Effector CD8-positive, alpha-beta T cell (primary cell): ENCODE data around the gene TNFSF10.
"Not testable (repeated sequence)": the region's sequence is repeated elsewhere in the genome, so short reads cannot be mapped to it uniquely, and the experiment has no call there.

Experiments
- DNase-seq: peaks from one replicate; lab custom pipeline; 2025; lab: John Stamatoyannopoulos, UW
- total RNA-seq, 4 experiments: gene quantifications; one replicate each; lab custom pipeline; 2026; lab: John Stamatoyannopoulos, UW

The TNFSF10 gene
- total RNA-seq = 47.9 to 92.9 (median 76.7) reads per million in 4 experiments

DNA sequence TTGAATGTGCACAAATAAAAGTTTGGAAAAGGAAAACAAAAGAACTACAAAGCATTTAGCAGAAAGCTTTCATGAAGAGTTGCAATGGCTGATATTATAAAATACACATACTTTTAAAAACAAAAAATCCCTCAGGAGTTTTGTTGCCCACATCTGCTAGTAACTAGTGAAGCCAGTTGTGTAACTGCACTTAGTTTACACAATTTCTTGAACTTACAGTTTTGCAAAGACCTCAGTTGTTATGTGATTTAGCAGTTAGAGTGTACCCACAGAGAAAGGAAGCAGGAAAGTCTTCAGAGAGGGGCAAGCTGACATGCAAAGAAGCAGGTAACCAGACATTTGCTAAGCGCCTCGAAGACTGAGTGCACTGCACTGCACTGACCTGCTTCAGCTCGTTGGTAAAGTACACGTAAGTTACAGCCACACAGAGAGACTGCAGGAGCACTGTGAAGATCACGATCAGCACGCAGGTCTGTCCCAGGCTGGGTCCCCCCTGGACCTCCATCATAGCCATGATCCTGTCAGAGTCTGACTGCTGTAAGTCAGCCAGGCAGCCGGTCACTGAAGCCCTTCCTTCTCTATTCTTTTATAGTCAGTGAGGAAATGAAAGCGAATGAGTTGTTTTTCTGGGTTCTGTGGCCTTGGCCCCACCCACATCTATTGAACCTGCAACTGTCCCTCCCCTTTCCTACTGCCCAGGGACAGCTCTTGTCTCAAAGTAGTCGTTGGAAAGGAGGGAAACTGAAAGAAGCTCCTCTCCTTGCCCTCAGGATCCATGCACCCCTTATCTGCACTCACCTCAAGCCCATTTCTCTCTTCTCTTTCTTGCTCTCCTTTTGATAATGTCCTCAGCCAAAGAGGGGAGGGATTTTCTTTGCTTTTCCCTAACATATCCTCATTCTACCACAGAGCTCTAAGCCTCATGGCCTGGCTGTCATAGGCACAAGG, at the start of gene TNFSF10:
Gene TNFSF10 (minus strand): TSS at position 560 of the 948 bp plus-strand sequence. CDS start 46 bp downstream, at position 514.
- no peak for DNase-seq

- no peak for DNase-seq
Measured at GRCh38 chr3:172569128-172570008, 46.1 kb upstream of the TNFSF10 start.

DNA sequence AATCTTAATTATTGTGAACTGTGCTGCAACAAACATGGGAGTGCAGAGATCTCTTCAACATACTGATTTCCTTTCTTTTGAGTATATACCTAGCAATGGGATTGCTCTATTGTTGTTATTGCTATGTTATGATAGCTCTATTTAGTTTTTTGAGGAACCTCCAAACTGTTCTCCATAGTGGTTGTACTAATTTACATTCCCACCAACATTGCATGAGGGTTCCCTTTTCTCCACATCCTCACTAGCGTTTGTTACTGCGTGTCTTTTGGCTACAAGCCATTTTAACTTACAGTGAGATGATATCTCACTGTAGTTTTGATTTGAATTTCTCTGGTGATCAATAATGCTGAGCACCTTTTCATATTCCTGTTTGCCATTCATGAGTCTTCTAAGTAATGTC, 45.5 kb upstream of the TNFSF10 start:
- DNase-seq = no peak

DNA sequence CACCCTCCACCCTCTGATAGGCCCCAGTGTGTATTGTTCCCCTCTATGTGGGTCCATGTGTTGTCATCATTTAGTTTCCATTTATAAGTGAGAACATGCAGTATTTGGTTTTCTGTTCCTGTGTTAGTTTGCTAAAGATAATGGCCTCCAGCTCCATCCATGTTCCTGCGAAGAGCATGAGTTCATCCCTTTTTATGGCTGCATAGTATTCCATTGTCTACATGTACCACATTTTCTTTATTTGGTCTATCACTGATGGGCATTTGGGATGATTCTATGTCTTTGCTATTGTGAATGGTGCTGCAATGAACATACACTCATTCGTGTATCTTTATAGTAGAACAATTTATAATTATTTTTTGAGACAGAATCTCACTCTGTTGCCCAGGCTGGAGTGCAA, 43.6 kb upstream of the TNFSF10 start:
- DNase-seq = not testable (repeated sequence)

DNA sequence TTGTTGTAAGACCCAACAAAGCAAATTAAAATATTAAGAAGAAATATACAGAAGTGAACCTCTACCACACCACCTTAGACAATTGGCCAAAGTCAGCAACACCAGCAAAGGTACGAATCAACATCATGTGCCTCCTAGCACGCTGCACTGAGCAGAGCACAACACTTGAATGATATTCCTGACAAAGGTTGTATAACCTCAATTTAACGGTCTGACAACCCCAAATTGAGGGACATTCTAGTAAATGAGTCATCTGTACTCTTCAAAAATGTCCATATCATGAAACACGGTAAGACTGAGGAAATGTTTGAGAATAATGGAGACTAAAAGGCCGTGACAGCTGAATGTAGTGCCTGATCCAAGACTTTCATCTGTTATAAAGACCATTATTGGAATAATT, 41.3 kb upstream of the TNFSF10 start:
- no peak for DNase-seq

- no peak for DNase-seq
Measured at GRCh38 chr3:172562871-172563865, 39.9 kb upstream of the TNFSF10 start.

DNA sequence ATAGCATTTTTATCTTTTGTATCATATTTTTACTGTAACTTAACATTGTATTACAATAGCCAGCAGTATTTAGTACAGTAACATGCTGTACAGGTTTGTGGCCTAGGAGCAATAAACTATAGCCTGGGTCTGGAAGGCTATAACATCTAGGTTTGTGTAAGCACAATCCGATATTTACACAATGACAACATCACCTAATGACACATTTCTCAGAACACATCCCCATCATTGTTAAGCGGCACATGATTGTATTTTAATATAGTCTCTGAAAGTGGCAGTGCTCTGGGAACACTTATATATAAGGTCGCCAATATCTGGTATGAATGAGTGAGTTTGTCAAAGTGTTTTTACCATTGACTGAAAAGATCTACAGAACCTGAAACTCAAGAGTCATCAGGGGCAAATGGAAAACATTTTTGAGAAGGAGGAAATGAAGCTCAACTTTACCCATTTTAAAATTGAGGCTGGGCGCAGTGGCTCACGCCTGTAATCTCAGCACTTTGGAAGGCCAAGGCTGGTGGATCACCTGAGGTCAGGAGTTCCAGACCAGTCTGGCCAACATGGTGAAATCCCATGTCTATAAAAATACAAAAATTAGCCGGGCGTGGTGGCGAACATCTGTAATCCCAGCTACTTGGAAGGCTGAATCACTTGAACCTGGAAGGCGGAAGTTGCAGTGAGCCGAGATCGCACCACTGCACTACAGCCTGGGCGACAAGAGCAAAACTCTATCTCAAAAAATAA, 38.8 kb upstream of the TNFSF10 start:
- no peak for DNase-seq

DNA sequence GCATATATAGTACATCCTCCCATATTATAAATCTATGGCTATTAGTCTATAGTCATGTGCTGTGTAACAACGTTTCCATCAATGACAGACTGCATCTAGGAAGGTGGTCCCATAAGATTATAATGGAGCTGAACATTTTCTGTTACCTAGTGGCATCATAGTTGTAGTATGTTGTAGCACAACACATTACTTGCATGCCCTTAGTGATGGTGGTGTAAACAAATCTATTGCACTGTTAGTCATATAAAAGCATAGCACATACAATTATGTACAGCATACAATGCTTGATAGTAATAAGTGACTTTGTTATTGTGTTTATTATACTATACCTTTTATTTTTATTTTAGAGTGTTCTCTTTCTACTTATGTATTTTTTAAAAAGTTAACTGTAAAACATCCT, 37.4 kb upstream of the TNFSF10 start:
- no peak for DNase-seq

GRCh38 chr3:172560026-172560425, 36.8 kb upstream of the TNFSF10 start:
- DNase-seq = no peak

DNA sequence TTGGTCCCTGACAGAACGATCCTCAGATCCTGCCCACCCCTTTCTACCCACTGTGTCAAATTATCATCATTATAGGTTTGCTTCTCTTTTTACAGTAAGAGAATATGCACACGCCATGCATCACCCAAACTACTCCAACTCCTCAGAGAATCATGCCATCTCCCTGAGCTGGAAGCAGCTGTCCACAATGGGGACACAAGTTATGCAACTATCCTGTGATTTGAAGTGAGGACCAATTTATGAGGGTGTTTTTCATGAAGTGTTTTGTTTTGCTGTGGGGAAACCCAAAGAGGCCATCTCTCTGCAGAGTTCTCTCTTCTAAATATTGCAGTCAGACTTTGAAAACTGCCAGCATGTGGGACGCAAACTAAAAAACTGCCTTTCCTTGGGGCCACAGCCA, 35.8 kb upstream of the TNFSF10 start:
- DNase-seq = no peak

DNA sequence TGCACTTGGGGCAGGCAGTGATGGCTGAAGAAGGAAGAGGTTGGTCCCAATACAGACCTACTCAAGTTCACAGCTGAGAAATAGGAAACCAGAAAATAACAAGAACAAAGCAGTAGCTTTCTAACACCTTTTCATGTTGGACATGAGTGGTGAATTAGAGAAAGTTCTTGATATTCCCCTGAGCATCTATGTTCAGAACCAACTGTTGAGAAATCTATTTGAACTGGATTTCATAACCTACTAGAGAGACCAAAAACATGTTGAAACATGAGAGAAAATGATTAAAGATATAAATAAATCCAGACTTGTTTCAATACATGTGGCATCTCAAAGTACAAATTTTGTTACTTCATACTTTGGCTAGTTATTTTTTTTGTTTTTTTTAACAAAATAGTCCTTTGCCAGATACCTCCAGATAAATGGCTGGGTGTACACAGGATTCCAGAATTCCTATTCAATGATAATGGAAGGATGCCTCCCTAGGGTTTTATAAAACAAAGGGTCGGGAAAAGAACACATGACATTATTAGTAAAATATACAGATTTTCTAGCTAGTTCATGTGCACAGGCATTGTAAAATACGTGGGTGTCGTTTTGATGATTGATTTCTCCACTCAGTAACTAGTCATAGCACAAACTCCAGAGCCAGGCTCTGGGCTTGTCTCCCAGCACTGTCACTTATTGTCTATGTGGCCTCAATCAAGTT, 34.4 kb upstream of the TNFSF10 start:
- no peak for DNase-seq

DNA sequence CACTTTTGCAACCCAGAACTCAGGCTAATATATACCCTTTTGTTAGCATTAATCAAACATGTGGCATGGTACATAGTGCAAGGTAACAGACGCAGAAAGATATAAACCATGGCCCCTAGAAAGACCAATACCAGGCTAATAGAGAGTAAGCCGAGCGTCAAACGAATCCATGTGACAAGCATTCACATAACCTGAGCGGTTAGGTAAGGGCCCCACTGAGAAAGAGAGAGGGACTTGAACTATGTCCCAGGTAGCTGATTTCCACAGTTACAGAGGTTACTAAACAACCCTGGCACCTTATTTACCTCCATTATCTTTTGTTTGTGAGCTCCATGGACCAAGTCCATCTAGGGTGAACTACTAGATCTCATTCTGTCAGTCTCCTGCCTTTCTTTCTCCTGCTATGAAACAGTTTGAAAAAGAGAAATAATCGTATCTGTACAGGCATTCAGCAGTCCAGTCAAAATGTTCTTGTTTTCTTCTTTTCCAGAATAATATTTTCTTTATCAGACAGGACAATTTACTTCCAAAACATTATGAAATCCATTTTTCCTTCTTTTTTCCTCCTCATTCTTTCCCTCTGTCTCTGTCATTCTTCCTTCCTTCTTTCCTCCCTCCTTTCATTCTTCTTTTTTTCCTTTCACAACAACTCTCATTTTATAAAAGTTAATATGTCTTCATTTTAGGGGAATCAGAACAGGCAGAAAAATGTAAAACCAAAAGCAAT, 30.5 kb upstream of the TNFSF10 start:
- no peak for DNase-seq

DNA sequence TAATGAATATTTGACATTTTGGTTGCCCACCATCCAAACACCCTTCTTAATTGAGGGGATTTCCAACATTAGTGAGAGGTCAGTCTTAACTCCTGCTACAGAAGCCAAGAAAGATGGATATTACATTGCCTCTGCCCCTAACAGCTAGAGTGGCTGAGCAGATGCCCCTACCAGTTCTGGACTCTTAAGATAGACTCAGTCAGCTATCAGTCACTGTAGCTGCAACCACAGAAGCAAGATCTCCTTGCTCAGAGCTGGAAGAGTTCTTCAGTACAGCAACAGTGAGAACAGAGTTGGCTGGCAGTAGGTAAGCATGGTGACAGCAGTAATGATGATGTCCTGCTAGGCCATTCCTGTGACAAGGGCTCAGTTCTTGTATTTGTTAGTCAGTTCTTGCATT, 29.4 kb upstream of the TNFSF10 start:
- DNase-seq = no peak

GRCh38 chr3:172551874-172552273, 28.6 kb upstream of the TNFSF10 start:
- no peak for DNase-seq

DNA sequence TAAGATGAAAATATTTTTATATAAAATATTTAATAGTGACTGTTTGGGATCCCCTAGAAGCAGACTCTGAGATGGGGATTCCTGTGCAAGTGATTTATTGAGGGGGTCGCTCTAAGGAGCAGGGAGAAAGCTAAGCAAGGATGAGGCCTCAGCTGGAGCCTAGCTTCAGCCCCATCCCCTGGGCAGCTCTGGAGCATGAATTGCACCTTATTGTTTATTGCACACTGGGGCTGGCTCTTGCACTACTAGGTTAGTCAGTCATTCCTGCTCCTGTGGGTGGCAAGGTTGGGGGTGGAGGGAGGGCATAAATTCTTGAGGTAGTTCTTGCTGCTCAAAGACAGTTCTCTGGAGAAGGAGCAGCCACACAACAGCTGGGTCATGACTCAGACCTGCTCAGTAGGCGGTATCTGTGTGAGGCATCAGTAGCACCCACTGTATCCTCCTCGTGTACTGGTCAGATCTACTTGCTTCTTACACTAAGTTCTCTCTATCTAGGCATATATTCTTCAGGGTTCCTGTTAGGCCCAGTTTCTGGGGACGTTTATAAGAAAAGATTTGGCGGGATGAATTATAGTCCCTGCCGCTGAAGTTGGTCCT, 27.2 kb upstream of the TNFSF10 start:
- DNase-seq = no peak

GRCh38 chr3:172549144-172549543, 25.9 kb upstream of the TNFSF10 start:
- no peak for DNase-seq

DNA sequence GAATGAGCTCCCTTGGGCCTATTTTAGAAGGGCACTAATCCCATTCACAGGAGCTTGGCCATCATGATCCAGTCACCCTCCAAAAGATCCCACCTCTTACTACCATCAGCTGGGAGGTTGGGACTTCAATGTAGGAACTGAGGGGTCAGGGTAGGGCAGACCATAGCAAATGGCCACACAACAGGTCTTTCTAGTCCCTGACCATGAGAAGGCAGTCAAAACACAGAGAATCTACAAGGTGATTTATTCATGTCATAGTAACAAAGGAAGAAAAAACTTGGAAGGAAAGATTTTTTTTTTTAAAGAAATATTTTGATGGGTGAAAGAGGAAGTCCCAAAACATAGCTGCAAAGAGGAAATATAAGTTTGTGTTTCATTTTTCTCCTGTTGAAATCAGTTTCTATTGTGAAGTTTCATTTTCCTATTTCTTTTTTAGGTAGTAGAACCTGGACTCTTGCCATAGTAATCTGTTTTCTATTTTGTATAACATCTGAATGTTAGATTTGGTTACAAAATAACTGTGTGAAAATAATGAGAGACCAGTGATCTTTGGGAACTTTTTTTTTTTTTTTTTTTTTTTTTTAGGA, 23.5 kb upstream of the TNFSF10 start:
- no peak for DNase-seq

DNA sequence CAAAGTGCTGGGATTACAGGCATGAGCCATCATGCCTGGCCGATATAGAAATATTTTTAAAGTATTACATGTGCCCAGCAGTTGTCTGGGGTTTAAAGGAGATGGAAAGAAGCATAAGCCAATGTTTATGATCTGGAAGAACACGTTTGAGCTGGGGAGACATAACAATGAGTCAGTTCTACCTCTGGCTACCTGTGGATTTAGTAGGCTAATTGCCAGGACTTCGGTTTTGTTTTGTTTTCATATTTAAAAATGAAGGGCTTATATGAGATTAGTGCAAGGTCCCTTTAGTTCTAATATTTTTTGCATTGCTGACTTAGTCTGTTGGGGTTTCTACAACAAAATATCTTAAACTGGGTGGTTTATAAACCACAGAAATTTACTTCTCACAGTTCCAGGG, 22.9 kb upstream of the TNFSF10 start:
- no peak for DNase-seq

DNA sequence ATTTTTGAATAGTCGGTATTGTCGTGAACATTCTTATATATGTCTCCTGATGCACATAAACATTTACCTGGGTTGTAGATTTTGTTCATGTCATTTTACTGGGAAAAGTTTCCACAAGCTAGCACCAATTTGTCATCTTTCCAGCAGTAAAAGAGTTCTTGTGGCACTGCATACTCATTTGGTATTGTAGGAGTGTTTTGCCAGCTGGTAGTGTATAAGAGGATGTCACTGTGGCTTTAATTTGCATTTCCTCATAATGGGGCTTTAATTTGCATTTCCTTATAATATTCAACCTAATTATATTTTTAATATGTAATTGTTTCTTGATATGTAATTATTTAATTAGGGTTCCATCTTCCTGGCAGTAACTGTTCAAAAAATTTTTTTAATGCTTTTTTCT, 21.2 kb upstream of the TNFSF10 start:
- no peak for DNase-seq
